ENCODE data around the gene TP53AIP1. TPM values are rescaled to one million over a fixed set of nuclear protein-coding genes. Genes with fewer than 3 reads are reported as not detected.
"Not testable (repeated sequence)": the region's sequence is repeated elsewhere in the genome, so short reads cannot be mapped to it uniquely, and the experiment has no call there.

The TP53AIP1 gene
- polyA plus RNA-seq, 6 donors from 2014 or later, result not detected

DNA sequence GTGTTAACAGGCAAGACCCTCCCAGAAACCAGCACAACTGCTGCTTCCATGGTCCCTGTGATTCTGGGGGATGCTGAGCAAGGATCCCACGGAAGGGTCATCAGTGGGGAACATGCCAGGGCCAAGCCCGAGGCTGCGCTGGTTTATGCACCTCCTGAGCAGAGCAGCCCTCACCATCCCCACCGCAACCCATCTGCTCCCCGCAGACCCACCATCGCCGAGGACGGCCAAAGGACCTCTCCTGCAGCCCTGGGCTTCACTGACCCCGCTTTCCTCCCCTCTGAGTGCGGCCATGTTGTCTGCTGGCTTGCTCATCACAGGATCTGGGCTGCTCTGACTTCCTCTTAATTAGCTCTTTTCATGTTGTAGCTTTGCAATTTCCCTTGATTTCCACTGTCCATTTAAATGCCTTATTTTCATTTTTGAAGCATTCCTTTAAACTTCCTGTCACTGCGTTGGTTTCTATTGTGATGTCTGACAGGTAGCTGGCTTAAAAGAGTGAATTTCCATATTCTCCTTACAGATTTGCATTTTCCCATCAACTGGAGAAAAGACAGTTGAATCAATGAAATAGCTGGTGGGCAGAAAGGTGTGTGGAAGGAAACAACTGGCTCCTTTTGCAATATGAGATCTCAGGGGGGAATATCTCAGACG lies 14.9 kb downstream of the TP53AIP1 start:
- H3K27ac Mint-ChIP-seq, result peak overlapping the region in 2 of 6 donors; percentile 27 to 33
- peak overlapping the region in 6 of 8 donors; percentile 45 to 70 (median 58) for H3K4me3 Mint-ChIP-seq
- DNase-seq (no peak), ATAC-seq (ENCODE audit: low read depth in 2 of 2) (no peak)
- H3K36me3 Mint-ChIP-seq, result no peaks in the 10 kb centered on the region
- peaks cover 15 to 65% (median 35%) of the 10 kb centered on the region in 3 donors for H3K27me3 Mint-ChIP-seq
- peaks cover 0 to 4% (median 0%) of the 10 kb centered on the region in 7 donors for H3K9me3 Mint-ChIP-seq
- H3K4me1 Mint-ChIP-seq, result peaks cover 16 to 22% (median 22%) of the 10 kb centered on the region in 3 donors

DNA sequence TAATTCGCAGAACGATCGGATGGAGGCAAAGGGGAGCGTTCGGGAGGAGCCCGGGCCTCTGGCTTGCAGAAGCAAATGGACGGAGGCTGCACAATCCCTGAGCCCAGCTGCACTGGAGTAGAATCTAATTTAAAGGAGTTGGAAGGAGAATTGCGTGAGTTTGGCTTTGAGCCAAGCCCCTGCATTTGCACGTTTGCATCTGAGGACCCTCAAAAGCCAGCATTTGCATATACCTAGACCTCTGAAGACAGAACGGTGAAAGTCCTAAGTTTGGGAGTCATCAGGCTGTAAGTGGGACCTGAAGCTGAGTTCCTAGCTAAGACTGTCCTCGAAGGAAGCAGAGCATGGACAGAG lies 15.6 kb downstream of the TP53AIP1 start:
- H3K4me1 Mint-ChIP-seq, result peaks cover 16 to 22% (median 22%) of the 10 kb centered on the region in 3 donors
- ATAC-seq (ENCODE audit: low read depth in 2 of 2), result no peak
- peaks cover 14 to 72% (median 35%) of the 10 kb centered on the region in 3 donors for H3K27me3 Mint-ChIP-seq
- no peaks in the 10 kb centered on the region for H3K36me3 Mint-ChIP-seq
- no peak overlapping the region for H3K27ac Mint-ChIP-seq
- peak overlapping the region in 1 of 8 donors; percentile 66 for H3K4me3 Mint-ChIP-seq
- no peak for DNase-seq
- peaks cover 0 to 4% (median 0%) of the 10 kb centered on the region in 7 donors for H3K9me3 Mint-ChIP-seq

DNA sequence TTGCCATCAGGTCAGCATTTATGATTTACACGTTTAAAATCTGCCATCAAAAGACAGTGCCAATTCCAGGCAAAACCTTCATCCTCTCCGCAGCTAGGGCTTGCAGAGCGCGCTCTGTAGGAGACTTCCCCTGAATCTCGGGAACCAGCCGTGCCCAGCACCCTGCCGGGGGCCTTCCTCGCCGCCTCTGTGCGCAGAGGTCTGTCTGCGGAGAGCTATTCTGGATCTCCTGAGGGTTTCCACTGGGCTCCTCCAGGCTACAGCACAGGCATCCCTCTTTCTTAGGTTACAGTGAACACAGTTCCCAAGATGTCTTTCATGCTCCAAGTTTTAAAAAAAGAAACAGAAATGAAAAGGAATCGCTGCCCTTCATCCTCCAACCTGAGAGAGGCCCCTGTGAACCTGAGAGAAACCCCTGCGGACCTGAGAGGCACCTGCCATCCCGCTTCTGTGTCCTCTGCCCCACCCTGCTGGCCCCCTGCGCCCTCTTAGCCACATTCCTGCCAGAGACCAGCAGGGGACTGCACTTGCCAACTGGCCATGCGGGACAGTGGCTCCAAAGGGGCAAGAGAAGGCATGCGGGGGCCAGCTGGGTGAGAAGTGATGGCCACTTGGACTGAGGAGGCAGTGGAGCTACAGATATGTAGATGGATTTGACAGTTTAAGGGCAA lies 16.1 kb downstream of the TP53AIP1 start:
- no peak for ATAC-seq (ENCODE audit: low read depth in 2 of 2)

DNA sequence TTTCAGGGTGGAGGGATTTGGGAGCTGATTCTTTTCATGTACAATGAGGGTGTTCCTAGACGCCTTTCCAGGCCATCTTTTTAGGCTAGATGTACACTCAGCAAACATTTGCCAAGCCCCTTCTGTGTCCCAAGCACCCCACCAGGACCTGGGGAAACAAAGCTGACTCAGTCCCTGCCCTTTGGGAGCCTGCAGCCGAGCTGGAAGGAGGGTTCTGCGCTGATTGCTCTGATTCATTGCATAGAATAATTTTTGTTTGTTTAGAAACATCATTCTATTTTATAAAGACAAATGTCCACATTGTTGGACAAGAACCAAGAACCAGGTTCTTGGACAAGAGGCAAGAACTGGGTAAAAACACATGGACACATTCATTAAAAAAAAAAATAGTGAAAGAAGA lies 16.7 kb downstream of the TP53AIP1 start:
- Mint-ChIP-seq H3K4me1 (peaks cover 16 to 22% (median 22%) of the 10 kb centered on the region in 3 donors), H3K9me3 (peaks cover 0 to 2% (median 0%) of the 10 kb centered on the region in 7 donors), H3K4me3 (no peak overlapping the region), H3K36me3 (no peaks in the 10 kb centered on the region), H3K27ac (no peak overlapping the region), H3K27me3 (peaks cover 8 to 74% (median 36%) of the 10 kb centered on the region in 3 donors)
- no peak for ATAC-seq (ENCODE audit: low read depth in 2 of 2)
- no peak for DNase-seq

More for the DNA sequence above, 16.1 kb downstream of the TP53AIP1 start:
- Mint-ChIP-seq H3K36me3 (no peaks in the 10 kb centered on the region), H3K4me1 (peaks cover 16 to 22% (median 22%) of the 10 kb centered on the region in 3 donors), H3K27ac (no peak overlapping the region), H3K9me3 (peaks cover 0 to 4% (median 0%) of the 10 kb centered on the region in 7 donors), H3K27me3 (peaks cover 9 to 72% (median 35%) of the 10 kb centered on the region in 3 donors), H3K4me3 (no peak overlapping the region)
- no peak for DNase-seq

DNA sequence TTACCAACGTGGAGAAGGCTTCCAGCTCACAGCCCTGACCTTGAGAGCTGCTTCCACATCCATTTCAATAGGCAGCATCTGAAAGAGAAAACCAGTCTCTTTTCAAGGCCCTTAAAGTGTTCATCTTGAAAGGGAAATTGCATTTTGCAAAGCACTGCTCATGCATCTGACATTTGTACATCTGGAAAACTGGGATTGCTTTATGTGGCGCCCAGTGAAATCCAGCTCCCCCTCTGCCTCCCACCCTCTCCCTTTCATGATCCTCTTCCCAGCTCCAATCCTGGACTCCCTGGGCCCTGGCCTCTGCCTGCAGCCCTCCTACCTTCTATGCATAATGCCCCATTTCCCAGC lies 17.4 kb downstream of the TP53AIP1 start:
- no peak overlapping the region for H3K27ac Mint-ChIP-seq
- H3K27me3 Mint-ChIP-seq, result peaks cover 12 to 80% (median 38%) of the 10 kb centered on the region in 3 donors
- no peak for ATAC-seq (ENCODE audit: low read depth in 2 of 2)
- no peak overlapping the region for H3K4me3 Mint-ChIP-seq
- no peak for DNase-seq
- no peaks in the 10 kb centered on the region for H3K9me3 Mint-ChIP-seq
- no peaks in the 10 kb centered on the region for H3K36me3 Mint-ChIP-seq
- peaks cover 16 to 22% (median 22%) of the 10 kb centered on the region in 3 donors for H3K4me1 Mint-ChIP-seq

DNA sequence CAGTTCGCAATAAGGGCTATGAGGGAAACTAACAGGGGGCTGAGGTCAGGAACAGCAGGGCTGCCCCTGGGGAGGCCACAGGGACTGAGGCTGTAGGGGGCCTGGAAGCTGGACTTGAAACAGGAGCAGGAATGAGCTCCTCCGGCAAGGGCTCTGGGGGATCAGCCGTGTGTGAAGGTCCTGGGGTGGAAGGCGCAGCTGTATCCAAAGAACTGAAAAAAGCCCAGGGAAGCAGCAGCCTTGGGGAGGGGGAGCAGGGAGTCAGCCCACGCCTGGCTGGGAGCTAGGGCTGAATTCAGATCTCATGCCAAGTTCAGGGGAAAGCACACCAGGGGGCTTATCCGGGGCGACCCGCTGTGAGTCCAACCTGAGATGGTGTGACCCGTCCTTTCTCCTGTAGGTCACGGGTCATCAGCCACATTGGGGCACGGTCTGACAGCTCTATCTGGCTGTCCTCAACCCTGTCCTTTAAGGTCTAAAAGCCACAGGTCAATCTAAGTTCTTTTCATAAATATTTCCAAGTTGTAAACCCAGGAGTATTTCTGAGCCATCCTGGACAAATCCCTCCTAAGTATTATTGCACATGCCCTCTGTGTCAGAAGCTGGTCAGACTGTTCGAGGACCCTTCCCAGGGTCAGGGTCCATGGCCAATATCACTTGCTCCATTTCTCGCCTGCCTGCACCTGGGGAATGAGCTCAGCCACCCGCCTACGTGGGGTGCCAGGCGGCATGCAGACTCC lies 18.0 kb downstream of the TP53AIP1 start:
- H3K4me1 Mint-ChIP-seq, result peaks cover 15 to 20% (median 19%) of the 10 kb centered on the region in 3 donors
- no peak overlapping the region for H3K4me3 Mint-ChIP-seq
- no peak overlapping the region for H3K27ac Mint-ChIP-seq
- no peaks in the 10 kb centered on the region for H3K9me3 Mint-ChIP-seq
- no peaks in the 10 kb centered on the region for H3K36me3 Mint-ChIP-seq
- ATAC-seq (ENCODE audit: low read depth in 2 of 2) (no peak), DNase-seq (no peak)
- peaks cover 12 to 80% (median 38%) of the 10 kb centered on the region in 3 donors for H3K27me3 Mint-ChIP-seq

DNA sequence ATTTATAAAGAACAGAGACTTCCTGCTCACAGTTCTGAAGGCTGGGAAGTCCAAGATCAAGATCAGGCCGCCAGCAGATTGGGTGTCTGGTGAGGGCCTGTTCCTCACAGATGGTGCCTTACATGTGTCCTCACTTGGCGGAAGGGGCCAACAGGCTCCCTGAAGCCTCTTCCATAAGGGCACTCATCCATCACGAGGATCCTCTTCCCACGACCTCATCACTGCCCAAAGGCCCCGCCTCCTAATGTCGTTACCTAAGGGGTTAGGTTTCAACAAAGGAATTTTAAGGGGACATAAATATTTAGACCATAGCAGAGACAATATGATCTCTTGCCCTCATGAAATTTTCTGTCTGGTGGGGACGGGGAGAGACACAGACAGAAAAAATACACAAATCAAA lies 18.6 kb downstream of the TP53AIP1 start:
- no peaks in the 10 kb centered on the region for H3K36me3 Mint-ChIP-seq
- no peaks in the 10 kb centered on the region for H3K9me3 Mint-ChIP-seq
- peaks cover 12 to 81% (median 43%) of the 10 kb centered on the region in 3 donors for H3K27me3 Mint-ChIP-seq
- DNase-seq, result no peak
- no peak overlapping the region for H3K4me3 Mint-ChIP-seq
- no peak overlapping the region for H3K27ac Mint-ChIP-seq
- H3K4me1 Mint-ChIP-seq, result peaks cover 14 to 19% (median 18%) of the 10 kb centered on the region in 3 donors
- no peak for ATAC-seq (ENCODE audit: low read depth in 2 of 2)

DNA sequence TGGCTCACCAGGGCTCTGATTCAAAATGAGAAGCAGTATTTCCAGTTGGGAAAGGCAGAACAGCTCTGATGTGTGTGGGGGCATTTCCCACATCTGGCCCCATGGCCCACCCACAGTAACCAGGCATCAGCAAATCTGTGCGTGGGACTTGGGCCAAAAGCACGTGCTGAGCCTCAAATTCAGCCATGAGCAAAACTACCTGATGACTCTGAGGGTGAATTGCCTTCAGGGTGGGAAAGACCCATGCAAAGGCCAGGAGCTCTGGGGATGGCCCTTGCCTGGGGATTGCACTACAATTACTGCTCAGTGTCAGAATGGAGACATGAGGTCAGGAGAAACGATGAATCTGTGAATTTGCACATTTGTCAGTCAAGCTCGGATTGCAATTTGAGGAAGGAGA lies 20.9 kb downstream of the TP53AIP1 start:
- H3K27me3 Mint-ChIP-seq, result peaks cover 17 to 80% (median 44%) of the 10 kb centered on the region in 3 donors
- no peaks in the 10 kb centered on the region for H3K36me3 Mint-ChIP-seq
- H3K4me1 Mint-ChIP-seq, result peaks cover 5 to 15% (median 6%) of the 10 kb centered on the region in 3 donors
- H3K4me3 Mint-ChIP-seq, result no peak overlapping the region
- H3K9me3 Mint-ChIP-seq, result no peaks in the 10 kb centered on the region
- no peak overlapping the region for H3K27ac Mint-ChIP-seq
- no peak for ATAC-seq (ENCODE audit: low read depth in 2 of 2)
- no peak for DNase-seq

DNA sequence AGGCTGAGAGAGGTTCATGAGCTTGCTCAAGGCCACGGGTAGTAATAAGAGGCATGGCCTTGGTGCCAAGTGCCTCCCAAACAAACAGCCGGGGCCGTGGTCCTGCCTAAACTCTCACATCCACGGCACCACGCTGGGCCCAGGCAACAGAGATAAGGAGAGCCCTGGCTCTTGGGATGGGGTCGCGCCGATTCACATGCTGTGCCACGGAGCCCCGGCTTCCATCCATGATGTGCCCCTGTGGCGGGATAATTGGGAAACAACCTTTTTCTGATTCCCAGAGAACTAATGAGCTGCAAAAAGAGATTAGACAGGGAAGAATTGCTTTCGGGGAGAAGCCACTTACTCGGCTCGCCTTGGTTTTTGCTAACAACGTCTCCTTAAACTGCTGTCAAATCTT lies 22.0 kb downstream of the TP53AIP1 start:
- Mint-ChIP-seq H3K27ac (no peak overlapping the region), H3K4me1 (peaks cover 5 to 15% (median 6%) of the 10 kb centered on the region in 3 donors), H3K27me3 (peaks cover 23 to 83% (median 51%) of the 10 kb centered on the region in 3 donors), H3K4me3 (no peak overlapping the region), H3K9me3 (peaks cover 0 to 5% (median 0%) of the 10 kb centered on the region in 7 donors), H3K36me3 (peaks cover 0 to 5% of the 10 kb centered on the region in 2 donors)
- ATAC-seq (ENCODE audit: low read depth in 2 of 2), result no peak
- DNase-seq, result no peak

DNA sequence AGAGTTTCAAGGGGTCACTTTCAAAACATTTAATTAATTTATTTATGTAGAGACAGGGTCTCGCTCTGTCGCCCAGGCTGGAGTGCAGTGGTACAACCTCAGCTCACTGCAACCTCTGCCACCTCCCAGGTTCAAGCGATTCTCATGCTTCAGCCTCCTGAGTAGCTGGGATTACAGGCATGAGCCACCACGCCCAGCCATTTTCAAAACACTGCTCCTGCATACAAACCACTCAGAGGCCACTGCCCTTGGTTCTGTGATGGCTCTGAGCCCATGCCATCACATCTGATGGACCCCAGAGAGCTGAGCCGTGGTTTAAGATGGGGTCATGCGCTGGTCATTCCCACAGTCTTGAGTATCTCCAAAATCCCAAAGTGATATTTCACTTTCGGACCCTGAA lies 23.0 kb downstream of the TP53AIP1 start:
- H3K27me3 Mint-ChIP-seq, result peaks cover 31 to 80% (median 60%) of the 10 kb centered on the region in 3 donors
- not testable (repeated sequence) for ATAC-seq (ENCODE audit: low read depth in 2 of 2)

DNA sequence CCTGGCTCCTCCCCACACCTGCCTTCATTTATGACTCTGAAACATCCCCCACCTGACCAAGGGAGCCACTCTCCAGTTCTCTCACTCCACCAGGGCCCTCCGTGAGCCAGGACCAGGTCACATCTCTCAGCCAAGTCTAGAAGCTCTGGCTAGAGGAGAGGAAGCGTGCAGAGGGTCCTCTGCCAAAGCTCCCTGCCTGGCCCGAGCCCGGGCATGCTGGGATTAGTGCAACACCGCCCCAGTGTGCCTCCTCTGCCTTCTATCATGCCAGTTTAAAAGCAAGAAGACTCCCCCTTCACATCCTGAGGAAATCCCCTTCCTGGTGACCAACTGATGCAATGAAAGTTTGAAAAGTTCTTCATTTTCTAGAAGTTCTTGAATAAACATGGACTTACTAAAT lies 23.5 kb downstream of the TP53AIP1 start:
- ATAC-seq (ENCODE audit: low read depth in 2 of 2) (peak in 1 of 2 donors; percentile 35), DNase-seq (no peak)
- H3K36me3 Mint-ChIP-seq, result peaks cover 0 to 10% of the 10 kb centered on the region in 2 donors
- H3K27me3 Mint-ChIP-seq, result peaks cover 36 to 80% (median 60%) of the 10 kb centered on the region in 3 donors
- H3K27ac Mint-ChIP-seq, result peak overlapping the region in 1 of 6 donors; percentile 6
- H3K9me3 Mint-ChIP-seq, result peaks cover 0 to 7% (median 0%) of the 10 kb centered on the region in 7 donors
- H3K4me1 Mint-ChIP-seq, result peaks cover 5 to 15% (median 6%) of the 10 kb centered on the region in 3 donors
- no peak overlapping the region for H3K4me3 Mint-ChIP-seq

More for the DNA sequence above, 23.0 kb downstream of the TP53AIP1 start:
- not testable (repeated sequence) for H3K9me3 Mint-ChIP-seq, H3K4me3 Mint-ChIP-seq, H3K27ac Mint-ChIP-seq, DNase-seq, H3K36me3 Mint-ChIP-seq
- peaks cover 5 to 15% (median 6%) of the 10 kb centered on the region in 3 donors for H3K4me1 Mint-ChIP-seq

DNA sequence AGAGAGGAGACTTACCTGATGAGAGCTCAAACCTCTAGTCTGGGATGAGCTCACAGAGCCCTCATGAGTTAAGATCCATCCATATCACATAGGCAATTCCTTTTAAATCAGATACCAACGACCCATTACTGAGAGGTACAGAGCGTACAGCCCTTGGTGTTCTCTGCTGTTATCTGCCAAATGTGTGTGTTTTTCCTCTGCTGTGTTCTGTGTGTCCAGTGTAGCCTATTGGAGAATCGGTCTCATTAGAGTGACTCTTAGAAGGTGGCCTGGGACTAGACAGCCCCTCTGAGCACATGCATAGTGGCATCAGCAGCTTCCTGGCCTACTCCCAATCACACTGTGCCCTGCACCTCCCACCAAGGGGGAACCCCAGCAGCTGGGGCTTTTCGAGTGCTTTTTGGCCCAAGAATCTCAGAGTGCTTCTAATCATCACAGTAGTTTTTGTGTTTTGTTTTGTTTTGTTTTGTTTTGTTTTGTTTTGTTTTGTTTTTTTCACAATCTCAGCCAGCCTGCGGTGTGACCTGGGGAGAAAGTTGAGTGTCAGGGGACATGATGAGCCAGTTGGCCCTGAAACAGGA lies 25.4 kb downstream of the TP53AIP1 start:
- Mint-ChIP-seq H3K27ac (peak overlapping the region in 1 of 6 donors; percentile 2), H3K36me3 (peaks cover 4 to 10% of the 10 kb centered on the region in 2 donors), H3K27me3 (peaks cover 41 to 78% (median 67%) of the 10 kb centered on the region in 3 donors), H3K9me3 (peaks cover 0 to 7% (median 0%) of the 10 kb centered on the region in 7 donors), H3K4me1 (peaks cover 5 to 15% (median 6%) of the 10 kb centered on the region in 3 donors), H3K4me3 (no peak overlapping the region)
- ATAC-seq (ENCODE audit: low read depth in 2 of 2), result no peak
- no peak for DNase-seq

DNA sequence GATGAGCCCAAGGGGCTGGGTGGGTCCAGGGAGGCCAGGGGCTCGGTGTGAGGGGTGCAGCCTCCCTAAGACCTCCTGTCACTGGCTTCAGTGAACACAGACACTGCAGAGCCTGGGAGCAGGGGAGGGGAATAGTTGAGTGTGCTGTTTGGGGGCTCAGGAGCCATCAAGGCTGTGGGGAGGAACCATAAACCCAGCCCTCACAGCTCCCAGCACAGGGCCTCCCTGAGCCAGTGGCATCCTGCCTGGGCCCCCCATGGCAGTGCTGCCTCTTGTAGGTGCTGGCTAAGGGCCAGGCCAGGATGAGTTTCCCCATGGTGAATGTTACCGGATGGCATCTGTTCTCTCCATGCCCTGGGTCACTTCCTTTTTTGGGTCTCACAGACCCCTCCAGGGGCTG lies 26.0 kb downstream of the TP53AIP1 start:
- ATAC-seq (ENCODE audit: low read depth in 2 of 2), result no peak
- no peak for DNase-seq
- Mint-ChIP-seq H3K4me1 (peaks cover 5 to 15% (median 6%) of the 10 kb centered on the region in 3 donors), H3K27ac (no peak overlapping the region), H3K9me3 (peaks cover 0 to 7% (median under 1%) of the 10 kb centered on the region in 7 donors), H3K27me3 (peaks cover 43 to 78% (median 71%) of the 10 kb centered on the region in 3 donors), H3K36me3 (peaks cover 4 to 10% of the 10 kb centered on the region in 2 donors), H3K4me3 (no peak overlapping the region)
